Measurements from ENCODE around the gene C20orf173.
"Not testable (repeated sequence)": the region's sequence is repeated elsewhere in the genome, so short reads cannot be mapped to it uniquely, and the experiment has no call there.

C20orf173 gene

GRCh38 chr20:35529552-35529951 is at the start of gene C20orf173:
TSS of gene C20orf173 (minus strand) at chr20:35529652. CDS start at chr20:35529373, 279 bp downstream.
- DNase-seq, result no peak

GRCh38 chr20:35579196-35579595 is 49.7 kb upstream of the C20orf173 start:
- no peak for DNase-seq

DNA sequence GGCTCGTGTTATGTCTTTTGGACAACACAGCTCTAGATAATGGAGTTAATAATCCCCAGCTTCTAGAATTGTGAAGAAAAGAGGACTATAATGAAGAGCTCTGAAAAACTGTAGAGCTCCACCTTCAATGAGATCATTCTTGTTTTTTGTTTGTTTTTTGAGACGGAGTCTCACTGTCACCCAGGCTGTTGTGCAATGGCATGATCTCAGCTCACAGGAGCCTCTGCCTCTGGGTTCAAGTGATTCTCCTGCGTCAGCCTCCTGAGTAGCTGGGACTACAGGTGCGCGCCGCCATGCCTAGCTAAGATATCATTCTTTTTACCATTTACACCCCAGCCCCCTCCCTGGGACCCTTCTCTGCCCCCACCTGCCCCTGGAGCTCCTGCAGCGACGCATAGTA is 49.0 kb upstream of the C20orf173 start:
- no peak for DNase-seq

GRCh38 chr20:35576816-35577215 is 47.4 kb upstream of the C20orf173 start:
- no peak for DNase-seq

- no peak for DNase-seq
These were observed 46.5 kb upstream of the C20orf173 start for GRCh38 chr20:35575958-35576357.

DNA sequence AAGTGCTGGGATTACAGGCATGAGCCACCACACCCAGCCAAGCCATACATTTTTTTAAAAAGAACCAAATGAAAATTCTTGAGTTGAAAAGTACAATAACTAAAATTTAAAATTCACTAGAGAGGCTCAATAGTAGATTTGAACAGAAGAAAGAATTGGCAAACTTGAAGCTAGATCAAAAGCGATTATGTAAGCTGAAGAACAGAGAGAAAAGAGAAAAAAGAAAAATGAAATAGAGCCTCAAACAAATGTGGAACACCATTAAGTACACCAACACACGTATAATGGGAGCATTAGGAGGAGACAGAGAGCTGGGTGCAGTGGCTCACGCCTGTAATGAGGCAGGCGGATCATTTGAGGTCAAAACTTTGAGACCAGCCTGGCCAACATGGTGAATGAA is 43.4 kb upstream of the C20orf173 start:
- DNase-seq, result no peak

DNA sequence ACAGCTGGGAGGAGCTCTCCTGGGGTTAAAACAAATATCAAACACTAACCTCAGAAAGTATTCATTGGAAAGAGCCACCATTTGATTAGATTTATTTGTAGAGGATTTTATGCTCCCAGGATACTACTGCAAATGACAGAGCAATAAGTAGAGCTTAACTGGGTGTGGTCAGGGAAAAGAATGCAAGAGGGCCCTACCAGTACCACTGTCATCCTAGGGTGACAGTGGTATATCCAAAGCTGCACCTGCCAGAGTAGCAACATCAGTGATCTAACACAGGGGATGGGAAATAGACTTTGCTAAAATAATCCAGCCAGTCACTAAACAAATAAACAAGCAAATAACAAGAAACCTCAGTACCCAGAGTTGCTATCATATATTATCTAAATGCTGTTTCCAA is 42.1 kb upstream of the C20orf173 start:
- DNase-seq, result no peak

- DNase-seq, result no peak
These were observed 39.2 kb upstream of the C20orf173 start for GRCh38 chr20:35568645-35569044.

DNA sequence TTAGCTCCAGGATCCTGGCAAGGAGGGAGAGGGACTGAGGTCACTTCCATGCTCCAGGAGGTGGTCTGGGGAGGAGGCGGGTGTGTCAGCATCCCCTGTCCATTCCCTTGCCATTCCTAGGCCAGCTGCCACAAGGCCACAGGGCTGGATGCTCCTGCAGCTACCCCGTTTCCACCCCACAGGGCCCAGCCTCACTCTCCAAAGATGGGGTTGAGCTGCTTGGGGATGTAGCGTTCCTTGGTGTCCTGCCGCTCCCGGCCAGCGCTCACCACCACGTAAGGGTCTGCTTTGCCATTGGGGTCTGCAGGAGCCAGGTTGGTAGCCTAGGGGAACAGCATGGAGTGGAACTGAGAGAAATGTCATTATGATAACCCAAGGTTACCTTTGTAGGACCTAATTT is 35.5 kb upstream of the C20orf173 start:
- no peak for DNase-seq

DNA sequence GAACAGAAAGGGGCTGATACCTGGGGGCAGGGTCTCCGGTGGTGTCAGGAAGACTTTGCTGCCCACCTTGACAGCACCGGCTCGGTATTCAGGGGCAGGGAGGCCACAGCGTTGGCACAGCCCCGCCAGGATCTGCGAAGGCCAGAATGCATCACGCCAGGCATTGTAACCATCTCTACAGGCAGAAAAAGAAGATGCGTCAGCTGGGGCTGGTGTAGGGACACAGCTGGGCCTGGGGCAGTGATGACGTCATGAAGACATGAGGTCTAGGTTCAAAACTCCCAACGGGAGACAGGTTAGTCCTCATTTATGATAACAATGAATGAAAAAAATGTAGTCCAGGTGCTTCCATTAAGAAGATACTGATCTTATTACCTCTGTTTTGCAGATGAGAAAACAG is 34.4 kb upstream of the C20orf173 start:
- no peak for DNase-seq

- DNase-seq, result no peak
These were observed 33.2 kb upstream of the C20orf173 start for GRCh38 chr20:35562541-35563110.

DNA sequence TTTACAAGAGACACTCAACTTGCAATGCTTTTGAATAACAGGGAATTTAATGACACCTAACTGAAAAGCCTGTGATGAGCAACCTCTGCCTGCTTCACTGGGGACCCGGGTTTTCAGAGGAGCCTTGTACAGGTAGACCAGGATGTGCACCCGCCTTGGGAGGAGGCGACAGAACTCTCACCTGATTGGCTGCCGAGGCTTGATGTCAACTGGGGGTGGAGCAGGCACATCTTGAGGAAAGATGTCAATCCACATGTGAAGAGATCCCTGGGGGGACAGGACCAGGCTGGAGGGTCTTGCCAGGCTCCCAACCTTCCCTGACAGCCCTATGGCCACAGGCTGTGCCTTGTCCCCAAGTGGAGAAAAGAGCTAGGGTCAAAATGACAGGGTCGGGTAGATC is 32.2 kb upstream of the C20orf173 start:
- no peak for DNase-seq

DNA sequence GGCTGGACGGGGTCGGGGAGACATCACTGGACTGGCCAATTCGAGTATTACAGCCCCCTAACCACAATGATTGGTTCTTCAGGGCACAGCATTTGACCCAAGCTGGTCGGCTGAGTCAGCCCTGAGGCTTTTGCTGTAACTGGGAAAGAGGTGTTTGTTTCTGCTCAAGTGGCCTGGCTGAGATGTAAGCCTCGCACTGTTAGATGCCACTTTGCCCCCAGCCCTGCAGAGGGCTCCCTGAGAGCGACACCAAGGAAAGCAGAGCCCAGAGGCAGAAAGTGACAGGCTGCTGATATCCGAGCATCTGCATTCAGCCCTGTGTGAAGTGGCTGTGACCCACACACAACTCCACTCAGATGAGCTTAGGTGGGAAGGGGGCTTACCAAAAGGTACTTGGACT is 31.8 kb upstream of the C20orf173 start:
- DNase-seq, result peak; percentile 65

GRCh38 chr20:35560541-35560940 is 31.1 kb upstream of the C20orf173 start:
- DNase-seq, result no peak

DNA sequence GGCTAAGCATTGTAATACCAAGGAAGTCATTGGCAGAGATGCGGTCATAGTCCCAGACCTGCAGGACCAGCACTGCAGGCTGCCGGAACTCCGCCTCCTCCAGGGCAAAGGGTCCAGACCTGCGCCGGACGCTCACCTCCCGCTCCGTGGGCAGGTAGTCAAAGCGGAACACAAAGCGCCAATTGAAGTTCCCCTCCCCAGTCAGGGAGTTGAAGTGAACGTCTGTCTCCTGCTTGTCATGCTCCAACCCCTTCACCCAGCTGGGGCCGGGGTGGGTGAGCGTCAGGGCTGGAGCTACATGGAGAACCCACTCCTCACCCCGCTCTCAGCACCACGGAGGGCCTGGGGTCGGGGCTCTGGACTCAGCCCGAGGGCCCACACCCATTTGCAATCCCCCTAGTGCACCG is 30.7 kb upstream of the C20orf173 start:
- no peak for DNase-seq

GRCh38 chr20:35559042-35559693 is 29.7 kb upstream of the C20orf173 start:
- no peak for DNase-seq

DNA sequence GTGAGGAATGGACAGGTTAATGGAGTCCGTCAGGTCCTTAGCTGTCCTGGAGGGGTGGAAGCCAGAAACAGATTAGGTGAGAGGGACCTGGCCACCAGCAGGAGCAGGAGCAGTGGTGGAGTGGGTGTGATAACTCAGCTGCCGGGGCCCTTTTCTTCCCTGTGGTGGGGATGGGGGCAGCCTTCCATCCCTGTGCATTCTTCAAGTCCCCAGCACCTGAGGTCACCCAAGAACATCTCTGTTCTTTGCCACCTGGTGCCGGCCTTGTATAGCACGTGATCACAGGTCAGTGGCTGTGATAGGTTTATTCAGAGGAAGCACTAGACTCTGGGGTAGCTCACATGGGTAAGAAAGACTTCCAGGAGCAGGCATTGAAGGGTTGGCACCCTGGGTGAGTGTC is 29.0 kb upstream of the C20orf173 start:
- DNase-seq, result no peak

DNA sequence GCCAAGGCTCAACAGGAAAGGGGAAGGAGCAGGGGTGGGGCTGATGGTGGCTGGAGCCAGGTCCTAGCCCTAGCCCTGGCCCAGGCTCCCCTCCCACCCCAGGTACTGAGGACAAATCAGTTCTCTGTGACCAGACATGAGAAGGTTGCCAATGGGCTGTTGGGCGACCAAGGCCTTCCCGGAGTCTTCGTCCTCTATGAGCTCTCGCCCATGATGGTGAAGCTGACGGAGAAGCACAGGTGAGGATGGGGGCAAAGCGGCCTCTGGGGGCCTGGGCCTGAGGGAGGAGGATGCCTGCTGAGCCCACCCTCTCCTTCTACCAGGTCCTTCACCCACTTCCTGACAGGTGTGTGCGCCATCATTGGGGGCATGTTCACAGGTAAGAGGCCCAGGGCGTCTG is 27.4 kb upstream of the C20orf173 start:
- DNase-seq, result no peak

GRCh38 chr20:35555951-35556645 is 26.6 kb upstream of the C20orf173 start:
- DNase-seq, result no peak

GRCh38 chr20:35555461-35555860 is 26.0 kb upstream of the C20orf173 start:
- DNase-seq, result not testable (repeated sequence)

DNA sequence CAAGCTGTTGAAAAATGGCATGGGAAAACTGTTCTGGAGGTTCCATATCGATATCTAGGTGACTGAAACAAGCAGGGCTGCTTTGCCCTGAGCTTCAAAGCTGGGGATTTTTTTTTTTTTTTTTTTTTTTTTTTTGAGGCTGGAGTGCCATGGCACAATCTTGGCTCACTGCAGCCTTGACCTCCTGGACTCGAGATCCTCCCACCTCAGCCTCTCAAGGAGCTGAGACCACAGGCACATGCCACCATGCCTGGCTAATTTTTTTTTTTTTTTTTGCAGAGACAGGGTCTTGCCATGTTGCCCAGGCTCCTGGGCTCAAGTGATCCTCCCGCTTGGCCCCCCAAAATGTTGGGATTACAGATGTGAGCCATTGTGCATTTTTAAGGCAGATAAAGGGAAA is 23.5 kb upstream of the C20orf173 start:
- DNase-seq, result no peak

GRCh38 chr20:35551503-35551902 is 22.1 kb upstream of the C20orf173 start:
- DNase-seq, result no peak

DNA sequence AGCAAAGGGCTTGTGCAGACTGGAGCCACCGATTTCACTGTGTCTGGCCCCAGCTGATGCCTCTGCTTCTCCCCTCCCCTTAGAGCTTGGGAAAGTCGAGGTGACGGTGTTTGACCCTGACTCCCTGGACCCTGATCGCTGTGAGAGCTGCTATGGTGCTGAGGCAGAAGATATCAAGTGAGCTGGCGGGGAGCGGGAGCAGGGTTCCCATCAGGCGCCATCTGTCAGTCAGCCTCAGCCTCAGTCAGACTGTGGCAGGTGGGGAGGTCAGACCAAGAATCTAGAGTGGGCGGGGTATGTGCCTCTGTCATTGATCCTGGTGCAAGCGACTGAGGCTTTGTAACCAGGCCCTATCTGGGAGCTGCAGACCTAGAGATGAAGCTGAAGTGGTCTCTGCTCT is 17.9 kb upstream of the C20orf173 start:
- DNase-seq, result peak; percentile 61

DNA sequence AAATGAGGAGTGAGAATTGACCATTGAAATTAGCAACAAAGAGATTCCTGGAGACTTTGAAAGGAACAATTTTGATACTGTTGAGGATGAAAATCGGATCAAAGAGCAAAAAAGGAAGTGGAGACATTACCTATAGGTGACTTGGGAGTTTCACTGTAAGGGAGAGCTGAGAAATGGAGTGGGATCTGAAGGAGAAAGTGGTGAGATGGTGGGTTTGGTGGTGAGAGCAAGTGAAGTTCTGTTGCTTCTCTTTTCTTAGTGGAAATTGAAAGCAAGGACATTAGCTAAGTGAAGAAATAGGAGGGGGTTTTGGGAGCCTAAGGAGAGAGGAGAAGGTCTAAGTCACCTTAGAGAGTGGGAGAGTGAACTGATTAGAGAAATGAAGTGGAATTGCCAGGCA is 16.7 kb upstream of the C20orf173 start:
- DNase-seq, result no peak

All from eye (tissue), 1 donor.